ENCODE data around the gene SLC9A9. TPM values are rescaled to one million over a fixed set of nuclear protein-coding genes. Genes with fewer than 3 reads are reported as not detected.

The SLC9A9 gene
- total RNA-seq, 6 experiments from 2014 or later = 0.10 to 0.55 (median 0.33) TPM; not detected in 2

- TF ChIP-seq CTCF (IDR thresholded peaks at IDR 0.05) = no peak
- no peak overlapping the region for H3K27ac Mint-ChIP-seq
- H3K9me3 Mint-ChIP-seq = peaks cover 3% of the 10 kb centered on the region; the same call in 1 of the 2 replicates
- no peak overlapping the region for H3K4me3 Mint-ChIP-seq
- no peak for DNase-seq
- no peaks in the 10 kb centered on the region for H3K36me3 Mint-ChIP-seq (ENCODE audit: low read depth)
- no peaks in the 10 kb centered on the region for H3K4me1 Mint-ChIP-seq (ENCODE audit: low read depth)
- H3K27me3 Mint-ChIP-seq (ENCODE audit: insufficient read depth) = no peaks in the 10 kb centered on the region; the same call in 1 of the 2 replicates
These were observed 235.7 kb downstream of the SLC9A9 start for GRCh38 chr3:143612541-143612940.

DNA sequence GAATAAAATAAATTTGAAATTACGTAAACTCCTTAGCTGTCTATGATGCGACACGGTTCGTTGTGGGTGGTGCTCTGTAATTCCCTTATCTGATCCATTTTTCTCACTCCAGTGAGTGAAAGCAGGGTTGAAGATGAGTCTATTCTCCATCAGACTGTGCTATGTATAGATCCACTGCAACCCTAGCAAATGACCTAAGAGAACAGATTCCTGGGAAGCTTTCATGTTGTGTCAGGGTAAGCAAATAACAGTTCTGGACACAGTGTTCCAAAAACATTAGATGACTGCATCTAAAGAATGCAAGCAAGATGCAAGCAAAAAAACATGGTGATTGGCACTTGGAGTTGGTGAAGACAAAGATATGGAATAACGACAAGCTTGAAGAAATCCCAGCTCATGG, 239.3 kb downstream of the SLC9A9 start:
- no peak for DNase-seq
- H3K4me3 Mint-ChIP-seq = no peak overlapping the region
- H3K4me1 Mint-ChIP-seq (ENCODE audit: low read depth) = no peaks in the 10 kb centered on the region

GRCh38 chr3:143605233-143605950, 242.9 kb downstream of the SLC9A9 start:
- Mint-ChIP-seq H3K36me3 (ENCODE audit: low read depth) (no peaks in the 10 kb centered on the region), H3K9me3 (peaks cover 6% of the 10 kb centered on the region), H3K27me3 (ENCODE audit: insufficient read depth) (no peaks in the 10 kb centered on the region), H3K4me3 (no peak overlapping the region), H3K27ac (no peak overlapping the region), H3K4me1 (ENCODE audit: low read depth) (peaks cover 17% of the 10 kb centered on the region; the same call in 1 of the 2 replicates)
- DNase-seq = no peak
- no peak for TF ChIP-seq CTCF (IDR thresholded peaks at IDR 0.05)

More for the DNA sequence above, 239.3 kb downstream of the SLC9A9 start:
- H3K36me3 Mint-ChIP-seq (ENCODE audit: low read depth) = no peaks in the 10 kb centered on the region
- H3K27ac Mint-ChIP-seq = no peak overlapping the region
- no peak for TF ChIP-seq CTCF (IDR thresholded peaks at IDR 0.05)
- H3K9me3 Mint-ChIP-seq = peaks cover 3% of the 10 kb centered on the region; the same call in 1 of the 2 replicates
- H3K27me3 Mint-ChIP-seq (ENCODE audit: insufficient read depth) = no peaks in the 10 kb centered on the region; the same call in 1 of the 2 replicates

DNA sequence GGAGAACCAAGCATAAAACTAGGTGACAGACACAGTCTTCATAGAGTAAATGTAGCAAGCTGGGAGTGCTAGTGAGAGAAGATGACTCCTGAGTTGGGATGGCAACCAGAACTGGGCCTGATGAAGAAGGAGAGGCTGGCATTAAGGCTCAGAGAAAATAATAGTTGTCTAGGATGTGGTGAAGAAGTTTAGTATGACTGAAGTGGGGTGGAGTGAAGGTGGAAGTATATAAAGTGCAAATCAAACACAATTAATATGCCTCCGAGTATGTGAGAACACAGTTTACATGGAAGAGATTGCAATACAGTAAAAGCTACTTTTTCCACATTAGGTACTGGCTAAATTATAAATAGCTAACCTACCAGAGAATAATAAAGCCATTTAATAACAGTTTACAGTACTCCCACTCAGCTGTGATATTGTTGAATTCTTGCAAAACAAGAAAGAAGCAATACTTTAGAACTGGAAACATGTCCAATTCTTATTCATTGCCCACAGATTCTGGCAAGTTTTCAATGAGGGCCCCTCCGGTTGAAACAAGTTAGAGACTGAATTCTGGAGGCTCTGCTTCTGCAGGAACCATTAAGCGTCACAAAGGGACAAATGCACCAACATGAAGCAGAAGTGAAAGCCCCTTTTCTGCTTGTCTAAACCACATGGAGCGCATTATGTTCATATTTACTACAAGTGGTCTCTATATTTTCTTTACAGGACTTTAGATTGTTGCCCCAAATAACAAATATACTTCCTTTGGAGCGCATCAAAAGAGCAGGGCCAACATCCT, 243.7 kb downstream of the SLC9A9 start:
- Mint-ChIP-seq H3K9me3 (peaks cover 9% of the 10 kb centered on the region), H3K36me3 (ENCODE audit: low read depth) (no peaks in the 10 kb centered on the region), H3K4me1 (ENCODE audit: low read depth) (peaks cover 17% of the 10 kb centered on the region; the same call in 1 of the 2 replicates), H3K27ac (no peak overlapping the region), H3K27me3 (ENCODE audit: insufficient read depth) (no peaks in the 10 kb centered on the region), H3K4me3 (no peak overlapping the region)
- no peak for TF ChIP-seq CTCF (IDR thresholded peaks at IDR 0.05)
- no peak for DNase-seq

DNA sequence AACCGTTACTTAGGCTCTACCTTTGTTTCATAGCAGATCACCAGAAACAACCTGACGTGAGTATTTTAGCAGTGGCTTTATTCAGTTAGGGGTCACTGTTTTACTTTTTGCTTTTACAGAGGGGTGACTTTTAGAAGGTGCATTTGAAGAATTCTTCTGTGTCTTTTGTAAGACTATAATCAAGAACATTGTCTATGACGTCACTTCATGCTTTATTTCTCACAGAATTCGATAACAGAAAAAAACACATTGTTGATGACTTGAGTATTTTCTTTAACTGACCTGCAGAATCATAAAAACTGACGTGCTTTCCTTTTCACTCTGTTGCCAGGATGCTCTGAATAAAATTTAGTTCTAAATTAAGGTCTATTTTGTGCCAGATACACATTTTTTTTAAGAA, 244.5 kb downstream of the SLC9A9 start:
- no peak for TF ChIP-seq CTCF (IDR thresholded peaks at IDR 0.05)
- H3K4me3 Mint-ChIP-seq = no peak overlapping the region

More for the DNA sequence above, 244.5 kb downstream of the SLC9A9 start:
- Mint-ChIP-seq H3K27ac (no peak overlapping the region), H3K36me3 (ENCODE audit: low read depth) (no peaks in the 10 kb centered on the region), H3K9me3 (peaks cover 9% of the 10 kb centered on the region), H3K27me3 (ENCODE audit: insufficient read depth) (no peaks in the 10 kb centered on the region; the same call in 1 of the 2 replicates), H3K4me1 (ENCODE audit: low read depth) (peaks cover 17% of the 10 kb centered on the region; the same call in 1 of the 2 replicates)
- DNase-seq = no peak
